ENCODE measurements around the gene RAB38. TPM values are rescaled to one million over a fixed set of nuclear protein-coding genes. Genes with fewer than 3 reads are reported as not detected.

Gene RAB38
- total RNA-seq, 1 experiment from 2014 or later, result not detected

DNA sequence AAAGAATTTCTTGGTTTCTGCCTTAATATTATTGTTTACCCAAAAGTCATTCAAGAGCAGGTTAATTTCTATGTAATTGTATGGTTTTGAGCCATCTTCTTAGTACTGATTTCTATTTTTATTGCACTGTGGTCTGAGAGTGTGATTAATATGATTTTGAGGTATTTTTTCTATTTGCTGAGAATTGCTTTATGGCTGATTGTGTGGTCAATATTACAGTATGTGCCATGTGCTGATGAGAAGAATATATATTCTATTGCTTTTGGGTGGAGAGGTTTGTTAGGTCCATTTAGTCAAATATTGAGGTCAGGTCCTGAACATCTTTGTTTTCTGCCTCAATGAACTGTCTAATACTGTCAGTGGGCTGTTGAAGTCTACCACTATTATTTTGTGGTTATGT, 20.7 kb upstream of the RAB38 start:
- intact Hi-C loops (cut with micrococcal nuclease), result no loop called here

GRCh38 chr11:88194990-88195389, 19.7 kb upstream of the RAB38 start:
- BruUV-seq (replicated peaks), result no TSS peak

More for the DNA sequence above, 20.7 kb upstream of the RAB38 start:
- BruUV-seq (replicated peaks), result no TSS peak
- H3K9me3 ChIP-seq (ENCODE audit: low read length), result no peaks in the 10 kb centered on the region
- H3K79me2 ChIP-seq (ENCODE audit: low read length), result no peaks in the 10 kb centered on the region
- H3K9me2 ChIP-seq (replicated peaks; ENCODE audit: low read length), result no peaks in the 10 kb centered on the region
- H3K27me3 ChIP-seq (ENCODE audit: low read length), result no peaks in the 10 kb centered on the region
- no peak overlapping the region for H3K4me2 ChIP-seq (ENCODE audit: low read length)
- ATAC-seq (no peak), DNase-seq (no peak)
- H2AFZ ChIP-seq (ENCODE audit: low read length), result no peak overlapping the region
- H4K20me1 ChIP-seq (ENCODE audit: low read length), result no peaks in the 10 kb centered on the region
- no peaks in the 10 kb centered on the region for H3K4me1 ChIP-seq (ENCODE audit: insufficient read depth, low read length)
- POLR2A ChIA-PET (ENCODE audit: unreplicated experiment), result no interaction called here
- H3K27ac ChIP-seq (ENCODE audit: low read length), result no peak overlapping the region
- H3F3A ChIP-seq (ENCODE audit: low read length, unreplicated experiment), result no peaks in the 10 kb centered on the region
- CTCF ChIA-PET, result no interaction called here
- TF ChIP-seq EZH2phosphoT487 (IDR thresholded peaks at IDR 0.05; ENCODE audit: borderline replicate concordance, low read length) (no peak), EZH2 (IDR thresholded peaks at IDR 0.05; ENCODE audit: low read length, unreplicated experiment) (no peak)
- TF ChIP-seq, protein P1, sequence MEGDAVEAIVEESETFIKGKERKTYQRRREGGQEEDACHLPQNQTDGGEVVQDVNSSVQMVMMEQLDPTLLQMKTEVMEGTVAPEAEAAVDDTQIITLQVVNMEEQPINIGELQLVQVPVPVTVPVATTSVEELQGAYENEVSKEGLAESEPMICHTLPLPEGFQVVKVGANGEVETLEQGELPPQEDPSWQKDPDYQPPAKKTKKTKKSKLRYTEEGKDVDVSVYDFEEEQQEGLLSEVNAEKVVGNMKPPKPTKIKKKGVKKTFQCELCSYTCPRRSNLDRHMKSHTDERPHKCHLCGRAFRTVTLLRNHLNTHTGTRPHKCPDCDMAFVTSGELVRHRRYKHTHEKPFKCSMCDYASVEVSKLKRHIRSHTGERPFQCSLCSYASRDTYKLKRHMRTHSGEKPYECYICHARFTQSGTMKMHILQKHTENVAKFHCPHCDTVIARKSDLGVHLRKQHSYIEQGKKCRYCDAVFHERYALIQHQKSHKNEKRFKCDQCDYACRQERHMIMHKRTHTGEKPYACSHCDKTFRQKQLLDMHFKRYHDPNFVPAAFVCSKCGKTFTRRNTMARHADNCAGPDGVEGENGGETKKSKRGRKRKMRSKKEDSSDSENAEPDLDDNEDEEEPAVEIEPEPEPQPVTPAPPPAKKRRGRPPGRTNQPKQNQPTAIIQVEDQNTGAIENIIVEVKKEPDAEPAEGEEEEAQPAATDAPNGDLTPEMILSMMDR (conservative IDR thresholded peaks at IDR 0.05; ENCODE audit: low read depth, low read length), result no peak
- H3K4me3 ChIP-seq (ENCODE audit: low read length), result no peak overlapping the region
- H3K9ac ChIP-seq (ENCODE audit: low read length), result no peak overlapping the region
- no peaks in the 10 kb centered on the region for H3K36me3 ChIP-seq (ENCODE audit: low read depth, low read length)

DNA sequence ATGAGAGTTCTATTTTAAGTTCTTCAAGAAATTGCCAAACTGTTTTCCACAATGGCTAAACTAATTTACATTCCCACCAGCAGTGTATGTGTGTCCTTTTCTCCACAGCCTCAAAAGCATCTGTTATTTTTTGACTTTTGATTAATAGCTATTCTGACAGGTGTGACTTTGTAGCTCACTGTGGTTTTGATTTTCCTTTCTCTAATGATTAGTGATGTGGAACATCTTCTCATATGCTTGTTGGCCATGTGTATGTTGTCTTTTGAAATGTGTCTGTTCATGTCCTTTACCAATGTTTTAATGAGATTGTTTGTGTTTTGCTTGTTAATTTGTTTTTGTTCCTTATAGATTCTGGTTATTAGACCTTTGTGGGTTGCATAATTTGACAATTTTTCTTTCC, 18.0 kb upstream of the RAB38 start:
- ChIA-PET CTCF (no interaction called here), POLR2A (ENCODE audit: unreplicated experiment) (interaction anchor here (0.6 kb wide), 1 partner anchor 127 kb away, joined by 6 read pairs; no protein-coding TSS in a partner anchor)
- H3K9me2 ChIP-seq (replicated peaks; ENCODE audit: low read length), result no peaks in the 10 kb centered on the region
- H2AFZ ChIP-seq (ENCODE audit: low read length), result no peak overlapping the region
- H3F3A ChIP-seq (ENCODE audit: low read length, unreplicated experiment), result no peaks in the 10 kb centered on the region
- H3K9me3 ChIP-seq (ENCODE audit: low read length), result no peaks in the 10 kb centered on the region
- no peaks in the 10 kb centered on the region for H4K20me1 ChIP-seq (ENCODE audit: low read length)
- no peak overlapping the region for H3K4me3 ChIP-seq (ENCODE audit: low read length)
- no peak overlapping the region for H3K27ac ChIP-seq (ENCODE audit: low read length)
- no peaks in the 10 kb centered on the region for H3K36me3 ChIP-seq (ENCODE audit: low read depth, low read length)
- no peaks in the 10 kb centered on the region for H3K4me1 ChIP-seq (ENCODE audit: insufficient read depth, low read length)
- H3K79me2 ChIP-seq (ENCODE audit: low read length), result no peaks in the 10 kb centered on the region
- H3K9ac ChIP-seq (ENCODE audit: low read length), result no peak overlapping the region
- H3K27me3 ChIP-seq (ENCODE audit: low read length), result no peaks in the 10 kb centered on the region
- no TSS peak for BruUV-seq (replicated peaks)
- no peak for TF ChIP-seq EZH2phosphoT487 (IDR thresholded peaks at IDR 0.05; ENCODE audit: borderline replicate concordance, low read length)
- no peak for TF ChIP-seq EZH2 (IDR thresholded peaks at IDR 0.05; ENCODE audit: low read length, unreplicated experiment)
- TF ChIP-seq, protein P1 (conservative IDR thresholded peaks at IDR 0.05; ENCODE audit: low read depth, low read length), result no peak
- DNase-seq (no peak), ATAC-seq (no peak)
- intact Hi-C loops (cut with micrococcal nuclease), result no loop called here
- no peak overlapping the region for H3K4me2 ChIP-seq (ENCODE audit: low read length)

More at GRCh38 chr11:88194990-88195389, 19.7 kb upstream of the RAB38 start:
- no peaks in the 10 kb centered on the region for H3K4me1 ChIP-seq (ENCODE audit: insufficient read depth, low read length)
- ChIA-PET CTCF (no interaction called here), POLR2A (ENCODE audit: unreplicated experiment) (no interaction called here)
- no peak for ATAC-seq
- no peak for TF ChIP-seq EZH2 (IDR thresholded peaks at IDR 0.05; ENCODE audit: low read length, unreplicated experiment)
- TF ChIP-seq, protein P1 (conservative IDR thresholded peaks at IDR 0.05; ENCODE audit: low read depth, low read length), result no peak
- TF ChIP-seq EZH2phosphoT487 (IDR thresholded peaks at IDR 0.05; ENCODE audit: borderline replicate concordance, low read length), result no peak
- no peaks in the 10 kb centered on the region for H4K20me1 ChIP-seq (ENCODE audit: low read length)
- intact Hi-C loops (cut with micrococcal nuclease), result no loop called here
- H3K27me3 ChIP-seq (ENCODE audit: low read length), result no peaks in the 10 kb centered on the region
- H3F3A ChIP-seq (ENCODE audit: low read length, unreplicated experiment), result no peaks in the 10 kb centered on the region
- no peak overlapping the region for H2AFZ ChIP-seq (ENCODE audit: low read length)
- H3K36me3 ChIP-seq (ENCODE audit: low read depth, low read length), result no peaks in the 10 kb centered on the region
- H3K9ac ChIP-seq (ENCODE audit: low read length), result no peak overlapping the region
- H3K9me2 ChIP-seq (replicated peaks; ENCODE audit: low read length), result no peaks in the 10 kb centered on the region
- no peak for DNase-seq
- H3K79me2 ChIP-seq (ENCODE audit: low read length), result no peaks in the 10 kb centered on the region
- no peak overlapping the region for H3K4me2 ChIP-seq (ENCODE audit: low read length)
- H3K9me3 ChIP-seq (ENCODE audit: low read length), result no peaks in the 10 kb centered on the region
- H3K4me3 ChIP-seq (ENCODE audit: low read length), result no peak overlapping the region
- H3K27ac ChIP-seq (ENCODE audit: low read length), result no peak overlapping the region
